GM13977 (cell line): ENCODE data around the gene TMEM45A.

Source experiments
- DNase-seq: peaks from one replicate; pipeline ENCODE4 v3.0.0; 2012; ENCODE audit warnings: low spot score
- in situ Hi-C: fragments of 300-500 bp; cut with MboI; formaldehyde crosslinking; loops from one replicate; pipeline ENCODE4 v1.12.0; 2022; ENCODE audit warnings: low sequenced_read_pairs, low pct_unique_long_range_greater_than_20kb, mixed read lengths, inconsistent platforms; ENCODE audit not compliant: unreplicated experiment
- TF ChIP-seq, protein P1 (sequence below): IDR thresholded peaks from 2 replicates; pipeline ENCODE4 v1.5.1; 2012; ENCODE audit warnings: mild to moderate bottlenecking, control low read depth; ENCODE audit not compliant: insufficient read depth; ENCODE audit errors: extremely low read depth, missing control alignments

Gene TMEM45A

DNA sequence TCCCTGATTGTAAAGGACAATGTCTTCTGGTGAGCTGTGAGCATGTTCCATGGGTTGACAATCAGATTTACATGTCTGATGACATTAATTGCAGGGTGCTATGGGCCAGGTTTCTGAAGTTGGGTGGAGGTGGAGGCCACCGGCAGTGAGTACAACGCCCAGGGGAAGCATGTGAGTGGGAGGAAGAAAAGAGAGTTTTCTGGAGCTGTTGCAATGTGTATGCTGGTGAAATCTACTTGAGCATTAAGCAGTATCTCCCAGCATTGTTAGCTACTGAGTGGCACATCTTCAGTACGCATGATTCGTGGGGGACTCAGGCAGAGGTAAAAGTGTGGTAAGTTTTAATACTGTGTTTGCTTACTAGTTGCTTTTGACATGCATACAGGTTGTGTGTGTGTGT is 26.6 kb downstream of the TMEM45A start:
- in situ Hi-C loops: no loop called here
- no peak for DNase-seq
- TF ChIP-seq, protein P1, sequence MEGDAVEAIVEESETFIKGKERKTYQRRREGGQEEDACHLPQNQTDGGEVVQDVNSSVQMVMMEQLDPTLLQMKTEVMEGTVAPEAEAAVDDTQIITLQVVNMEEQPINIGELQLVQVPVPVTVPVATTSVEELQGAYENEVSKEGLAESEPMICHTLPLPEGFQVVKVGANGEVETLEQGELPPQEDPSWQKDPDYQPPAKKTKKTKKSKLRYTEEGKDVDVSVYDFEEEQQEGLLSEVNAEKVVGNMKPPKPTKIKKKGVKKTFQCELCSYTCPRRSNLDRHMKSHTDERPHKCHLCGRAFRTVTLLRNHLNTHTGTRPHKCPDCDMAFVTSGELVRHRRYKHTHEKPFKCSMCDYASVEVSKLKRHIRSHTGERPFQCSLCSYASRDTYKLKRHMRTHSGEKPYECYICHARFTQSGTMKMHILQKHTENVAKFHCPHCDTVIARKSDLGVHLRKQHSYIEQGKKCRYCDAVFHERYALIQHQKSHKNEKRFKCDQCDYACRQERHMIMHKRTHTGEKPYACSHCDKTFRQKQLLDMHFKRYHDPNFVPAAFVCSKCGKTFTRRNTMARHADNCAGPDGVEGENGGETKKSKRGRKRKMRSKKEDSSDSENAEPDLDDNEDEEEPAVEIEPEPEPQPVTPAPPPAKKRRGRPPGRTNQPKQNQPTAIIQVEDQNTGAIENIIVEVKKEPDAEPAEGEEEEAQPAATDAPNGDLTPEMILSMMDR: no peak

GRCh38 chr3:100521439-100521845 is 29.0 kb downstream of the TMEM45A start:
- in situ Hi-C loops: no loop called here

GRCh38 chr3:100522125-100522524 is 29.7 kb downstream of the TMEM45A start:
- in situ Hi-C loops: no loop called here
- TF ChIP-seq, protein P1: no peak
- no peak for DNase-seq

More at GRCh38 chr3:100521439-100521845, 29.0 kb downstream of the TMEM45A start:
- DNase-seq: no peak
- TF ChIP-seq, protein P1: no peak

DNA sequence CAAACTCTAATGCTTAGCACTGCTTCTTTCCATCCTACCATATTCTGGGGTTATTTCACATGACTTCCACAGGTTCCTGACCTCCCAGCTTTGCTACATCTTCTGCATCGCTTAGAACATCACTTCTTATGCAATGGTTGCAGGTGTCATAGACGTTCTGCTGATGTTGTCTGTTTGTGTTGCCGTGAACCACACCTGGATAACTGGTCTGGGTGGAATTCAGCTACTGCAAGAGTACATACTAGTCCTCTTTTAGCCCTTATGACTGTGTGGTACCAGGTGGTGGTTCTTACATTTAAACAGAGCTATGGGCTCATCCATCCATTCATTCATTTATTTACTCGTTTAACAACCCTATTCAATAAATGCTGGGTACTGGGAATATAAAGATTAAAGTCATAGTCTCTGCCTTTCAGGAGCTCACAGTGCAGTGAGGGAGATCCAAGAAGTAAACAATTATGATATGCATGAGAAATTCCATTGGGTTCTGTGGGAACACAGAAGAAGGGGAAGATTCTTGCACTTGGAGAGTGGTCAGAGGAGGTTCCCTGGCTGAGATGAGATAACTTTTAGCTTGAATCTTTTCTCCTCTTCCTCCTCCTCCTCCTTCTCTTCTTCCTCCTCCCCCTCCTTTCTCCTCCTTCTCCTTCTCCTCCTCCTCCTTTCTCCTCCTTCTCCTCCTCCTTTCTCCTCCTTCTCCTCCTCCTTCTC is 30.8 kb downstream of the TMEM45A start:
- TF ChIP-seq, protein P1: no peak
- DNase-seq: no peak
- in situ Hi-C loops: no loop called here

DNA sequence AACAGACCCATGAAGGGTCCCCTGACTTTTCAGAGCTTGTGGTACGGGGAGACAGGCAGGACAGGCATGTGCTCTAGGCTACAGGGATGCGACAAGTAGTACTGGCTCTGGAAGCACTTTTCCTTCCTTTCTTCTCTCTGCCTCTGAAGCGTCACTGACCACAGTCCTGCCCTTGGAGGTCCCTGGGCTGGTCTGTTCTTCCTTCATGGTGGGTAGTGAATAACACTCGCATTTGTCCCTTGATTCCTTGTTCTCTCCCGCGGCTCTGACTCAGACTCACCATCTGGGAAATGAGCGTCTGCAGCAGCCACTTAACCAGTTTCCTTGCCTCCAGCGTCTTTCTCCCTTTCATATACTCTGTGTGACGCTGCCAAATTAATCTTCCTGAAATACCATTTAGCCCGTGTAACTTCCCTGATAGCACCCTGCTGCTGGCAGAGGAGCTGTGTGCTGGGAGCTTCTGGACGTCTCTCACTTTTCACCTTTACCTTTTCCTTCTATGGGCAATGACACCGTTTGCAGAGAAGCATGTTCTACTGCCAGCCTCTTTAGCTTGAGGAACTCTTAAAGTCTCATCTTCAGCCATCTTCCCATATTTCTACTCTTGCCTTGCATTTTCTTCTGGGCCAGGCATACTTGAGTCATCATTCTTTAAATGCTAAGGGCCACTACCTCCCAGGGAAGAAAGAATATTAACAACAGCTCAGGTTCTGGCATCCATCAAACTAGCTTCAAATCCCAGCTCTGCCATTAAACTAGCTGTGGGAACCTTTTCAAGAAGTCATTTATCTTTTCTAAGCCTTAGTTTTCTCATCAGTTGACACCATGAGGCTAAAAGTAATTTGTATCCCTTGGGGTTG is 33.6 kb downstream of the TMEM45A start:
- in situ Hi-C loops: no loop called here
- DNase-seq: no peak
- TF ChIP-seq, protein P1: no peak

GRCh38 chr3:100526613-100527346 is 34.4 kb downstream of the TMEM45A start:
- in situ Hi-C loops: no loop called here
- no peak for DNase-seq
- TF ChIP-seq, protein P1: no peak
